Kidney epithelial cell (primary cell): ENCODE measurements around the gene SWT1. TPM values are rescaled to one million over a fixed set of nuclear protein-coding genes. Genes with fewer than 3 reads are reported as not detected.
"Not testable (repeated sequence)": the region's sequence is repeated elsewhere in the genome, so short reads cannot be mapped to it uniquely, and the experiment has no call there.

ENCODE experiments used
- DNase-seq: peaks from one replicate; pipeline ENCODE4 v3.0.0-alpha.2; 2010; ENCODE audit warnings: low read depth
- H3K27me3 ChIP-seq: 2 replicates; pipeline ENCODE4 v1.6.0; 2011; ENCODE audit warnings: low read length; ENCODE audit not compliant: control insufficient read depth, insufficient read depth
- H3K36me3 ChIP-seq: 2 replicates; pipeline ENCODE4 v1.5.1; 2011; ENCODE audit warnings: low read length; ENCODE audit not compliant: control insufficient read depth, insufficient read depth
- H3K4me3 ChIP-seq: 2 replicates; pipeline ENCODE4 v1.5.1; 2011; ENCODE audit warnings: low read depth, mild to moderate bottlenecking, control low read depth, low read length
- total RNA-seq: library from RNA; depleted of rRNA; stranded (reverse); fragments of >200 nt; gene quantifications from 2 replicates; pipeline ENCODE4 v1.2.3, GENCODE V29; 2015
- TF ChIP-seq, protein P1 (sequence below): IDR thresholded peaks from 2 replicates; pipeline ENCODE4 v1.5.1; 2011; ENCODE audit warnings: mild to moderate bottlenecking, moderate library complexity, low read length, control low read depth, inconsistent platforms; ENCODE audit not compliant: insufficient read depth, poor library complexity, severe bottlenecking

Gene SWT1
- total RNA-seq, 1 donor from 2014 or later, result 6.2 TPM

DNA sequence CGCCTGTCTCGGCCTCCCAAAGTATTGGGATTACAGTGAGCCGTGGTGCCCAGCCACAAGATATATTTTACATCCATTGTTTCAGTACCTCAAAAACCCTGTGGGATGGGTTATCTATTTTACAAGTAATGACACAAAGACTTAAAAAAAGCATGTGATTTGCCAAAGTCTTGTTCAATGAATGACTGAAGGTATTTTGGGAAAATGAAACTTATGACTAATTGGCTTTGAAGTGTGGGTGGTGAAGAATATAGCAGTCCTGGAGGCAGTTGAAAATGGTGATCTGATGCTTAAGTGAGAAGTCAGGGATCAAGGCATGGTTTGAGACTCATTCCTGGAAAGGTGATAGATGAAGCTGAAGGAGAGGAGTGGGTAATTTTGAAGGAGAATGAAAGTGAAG lies 3.0 kb downstream of the SWT1 start:
- Histone ChIP-seq H3K4me3 (no peak overlapping the region), H3K27me3 (no peaks in the 10 kb centered on the region), H3K36me3 (no peaks in the 10 kb centered on the region)
- TF ChIP-seq, protein P1, sequence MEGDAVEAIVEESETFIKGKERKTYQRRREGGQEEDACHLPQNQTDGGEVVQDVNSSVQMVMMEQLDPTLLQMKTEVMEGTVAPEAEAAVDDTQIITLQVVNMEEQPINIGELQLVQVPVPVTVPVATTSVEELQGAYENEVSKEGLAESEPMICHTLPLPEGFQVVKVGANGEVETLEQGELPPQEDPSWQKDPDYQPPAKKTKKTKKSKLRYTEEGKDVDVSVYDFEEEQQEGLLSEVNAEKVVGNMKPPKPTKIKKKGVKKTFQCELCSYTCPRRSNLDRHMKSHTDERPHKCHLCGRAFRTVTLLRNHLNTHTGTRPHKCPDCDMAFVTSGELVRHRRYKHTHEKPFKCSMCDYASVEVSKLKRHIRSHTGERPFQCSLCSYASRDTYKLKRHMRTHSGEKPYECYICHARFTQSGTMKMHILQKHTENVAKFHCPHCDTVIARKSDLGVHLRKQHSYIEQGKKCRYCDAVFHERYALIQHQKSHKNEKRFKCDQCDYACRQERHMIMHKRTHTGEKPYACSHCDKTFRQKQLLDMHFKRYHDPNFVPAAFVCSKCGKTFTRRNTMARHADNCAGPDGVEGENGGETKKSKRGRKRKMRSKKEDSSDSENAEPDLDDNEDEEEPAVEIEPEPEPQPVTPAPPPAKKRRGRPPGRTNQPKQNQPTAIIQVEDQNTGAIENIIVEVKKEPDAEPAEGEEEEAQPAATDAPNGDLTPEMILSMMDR, result no peak
- no peak for DNase-seq

DNA sequence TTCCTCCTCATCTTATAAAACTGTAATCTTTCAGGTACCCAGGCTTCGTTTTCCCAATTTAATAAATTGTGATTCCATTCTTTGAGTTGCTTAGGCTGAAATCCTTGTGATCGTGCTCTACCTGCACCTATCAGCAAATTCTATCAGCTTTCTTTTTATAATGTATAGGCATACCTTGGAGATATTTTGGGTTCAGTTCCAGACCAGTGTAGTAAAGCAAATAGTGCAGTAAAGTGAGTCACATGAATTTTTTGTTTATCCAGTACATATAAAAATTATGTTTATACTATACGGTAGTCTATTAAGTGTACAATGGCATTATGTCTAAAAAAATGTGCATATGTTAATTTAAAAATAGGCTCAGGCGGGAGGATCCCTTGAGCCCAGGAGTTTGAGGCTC lies 5.5 kb downstream of the SWT1 start:
- TF ChIP-seq, protein P1, result no peak
- DNase-seq, result no peak
- H3K27me3 ChIP-seq, result no peaks in the 10 kb centered on the region
- H3K4me3 ChIP-seq, result no peak overlapping the region
- no peaks in the 10 kb centered on the region for H3K36me3 ChIP-seq

DNA sequence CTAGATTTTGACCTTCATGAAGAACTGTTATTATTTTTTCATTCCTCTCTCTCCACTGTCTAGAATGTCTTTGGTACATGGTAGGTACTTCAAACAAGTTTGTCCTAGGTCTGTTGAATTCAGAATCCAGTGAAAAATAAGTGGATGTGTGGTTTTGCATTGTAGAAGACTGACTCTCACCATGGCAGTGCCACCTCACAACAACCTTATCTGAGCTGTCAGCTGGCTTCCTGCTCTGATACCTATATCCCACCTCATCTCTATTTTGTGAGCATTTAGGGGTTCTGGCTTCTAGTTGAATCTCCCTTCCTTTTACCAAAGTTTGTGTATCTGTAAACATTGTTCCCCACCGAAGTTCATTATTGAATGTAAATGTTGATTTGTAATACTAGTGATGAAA lies 9.1 kb downstream of the SWT1 start:
- Histone ChIP-seq H3K27me3 (no peaks in the 10 kb centered on the region), H3K36me3 (no peaks in the 10 kb centered on the region), H3K4me3 (no peak overlapping the region)
- TF ChIP-seq, protein P1, result no peak
- DNase-seq, result no peak

DNA sequence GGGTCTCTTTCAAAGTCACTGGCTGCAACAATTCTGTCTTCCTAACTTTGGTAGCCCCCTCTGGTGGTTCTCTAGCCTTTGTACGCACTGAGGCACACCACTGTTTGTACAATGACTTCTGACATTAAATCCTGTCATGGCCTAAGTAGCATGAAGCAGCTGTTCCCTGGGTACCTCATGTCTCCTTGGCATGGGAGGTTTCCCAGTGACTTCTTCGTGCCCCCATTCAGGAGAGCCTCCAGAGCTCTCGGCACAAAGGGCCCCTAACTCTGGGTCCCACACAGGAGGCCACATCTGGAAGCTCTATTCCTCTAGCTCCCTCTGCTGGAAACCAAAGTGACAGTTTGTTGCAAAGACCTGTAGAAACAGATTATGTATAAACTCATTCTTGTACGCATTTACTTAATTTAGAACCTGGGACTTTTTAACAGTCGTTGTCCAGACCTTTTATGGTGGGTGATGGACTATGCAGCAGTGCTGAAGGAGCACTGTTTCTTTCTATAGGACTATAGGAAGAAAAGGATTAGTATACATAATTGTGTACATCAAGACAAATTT lies 13.4 kb downstream of the SWT1 start:
- H3K36me3 ChIP-seq, result no peaks in the 10 kb centered on the region
- no peak for DNase-seq
- H3K27me3 ChIP-seq, result no peaks in the 10 kb centered on the region
- TF ChIP-seq, protein P1, result peak; percentile 76
- no peak overlapping the region for H3K4me3 ChIP-seq

DNA sequence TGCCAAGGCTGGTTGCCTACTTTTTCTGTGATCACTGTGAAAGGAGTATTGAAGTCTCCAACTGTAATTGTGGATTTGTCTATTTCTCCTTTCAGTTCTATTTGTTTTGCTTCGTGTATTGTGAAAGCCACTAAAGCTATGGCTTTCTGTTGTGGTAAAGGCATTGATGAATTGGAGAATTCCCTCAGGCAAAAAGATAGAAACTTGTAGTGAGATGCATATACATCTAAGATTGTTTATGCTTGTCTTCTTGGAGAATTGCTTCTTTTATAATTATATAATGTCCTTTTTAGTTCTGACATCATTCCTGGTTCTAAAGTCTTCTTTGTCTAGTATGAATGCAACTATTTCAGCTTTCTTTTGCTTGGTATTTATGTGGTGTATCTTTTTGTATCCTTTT lies 36.8 kb downstream of the SWT1 start:
- TF ChIP-seq, protein P1, result no peak
- no peak for DNase-seq
- Histone ChIP-seq H3K27me3 (no peaks in the 10 kb centered on the region), H3K4me3 (no peak overlapping the region), H3K36me3 (no peaks in the 10 kb centered on the region)

DNA sequence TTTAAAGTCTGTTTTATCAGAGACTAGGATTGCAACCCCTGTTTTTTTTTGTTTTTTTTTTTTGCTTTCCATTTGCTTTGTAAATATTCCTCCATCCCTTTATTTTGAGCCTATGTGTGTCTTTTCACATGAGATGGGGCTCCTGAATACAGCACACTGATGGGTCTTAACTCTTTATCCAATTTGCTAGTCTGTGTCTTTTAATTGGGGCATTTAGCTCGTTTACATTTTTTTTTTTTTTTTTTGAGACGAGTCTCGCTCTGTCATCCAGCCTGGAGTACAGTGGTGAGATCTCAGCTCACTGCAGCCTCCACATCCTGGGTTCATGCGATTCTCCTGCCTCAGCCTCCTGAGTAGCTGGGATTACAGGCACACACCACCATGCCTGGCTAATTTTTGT lies 41.7 kb downstream of the SWT1 start:
- not testable (repeated sequence) for H3K36me3 ChIP-seq, DNase-seq, H3K27me3 ChIP-seq, H3K4me3 ChIP-seq
